ENCODE measurements around the gene ILK. TPM values are rescaled to one million over a fixed set of nuclear protein-coding genes. Genes with fewer than 3 reads are reported as not detected.
A peak's percentile ranks its signal among the peaks of the same experiment; 100 is the strongest.

Gene ILK
- total RNA-seq, 1 donor from 2014 or later, result 209 TPM

DNA sequence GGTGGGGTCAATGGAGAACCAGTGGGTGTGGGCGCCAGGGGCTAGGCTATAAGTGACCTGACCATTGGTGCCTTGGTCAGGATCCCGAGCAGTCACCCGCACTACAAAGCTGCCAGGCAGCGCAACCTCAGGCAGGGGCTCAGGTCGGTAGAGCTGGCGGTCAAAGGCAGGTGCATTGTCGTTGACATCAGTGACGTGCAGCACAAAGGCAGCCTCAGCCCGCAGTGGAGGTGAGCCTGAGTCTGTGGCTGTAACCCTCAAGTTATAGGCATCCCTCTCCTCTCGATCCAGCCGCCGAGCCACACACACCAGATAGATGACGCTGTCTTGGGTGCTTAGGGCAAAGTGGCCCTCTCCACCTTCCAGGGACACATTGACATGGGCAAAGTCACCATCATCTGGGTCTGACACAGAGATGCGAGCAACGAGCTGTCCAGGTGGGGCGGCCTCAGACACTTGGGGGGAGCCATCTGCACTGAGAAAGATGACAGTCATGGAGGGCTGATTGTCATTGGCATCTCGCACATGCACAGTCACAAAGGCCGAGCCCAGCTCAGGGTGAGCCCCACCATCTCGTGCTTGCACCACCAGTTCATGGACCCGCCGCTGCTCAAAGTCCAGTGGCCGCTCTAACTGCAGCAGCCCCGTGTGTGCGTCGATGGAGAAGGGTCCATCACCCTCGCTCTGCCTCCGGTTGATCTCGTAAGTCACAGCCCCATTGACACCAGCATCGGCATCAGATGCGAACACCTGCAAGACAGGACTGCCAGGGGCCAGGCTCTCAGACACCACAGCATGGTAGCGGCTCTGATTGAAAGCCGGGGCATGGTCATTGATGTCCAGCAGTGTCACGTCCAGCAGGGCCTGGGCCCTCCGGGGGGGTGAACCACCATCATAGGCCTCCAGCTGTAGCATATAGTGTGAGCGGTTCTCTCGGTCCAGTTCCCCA is 36.7 kb downstream of the ILK start:
- peaks cover 12% of the 10 kb centered on the region for H3K36me3 Mint-ChIP-seq (ENCODE audit: unreplicated experiment)
- no peaks in the 10 kb centered on the region for H3K9me3 Mint-ChIP-seq (ENCODE audit: unreplicated experiment)
- DNase-seq (ENCODE audit: extremely low spot score, unreplicated experiment), result no peak
- TF ChIP-seq, protein P1, sequence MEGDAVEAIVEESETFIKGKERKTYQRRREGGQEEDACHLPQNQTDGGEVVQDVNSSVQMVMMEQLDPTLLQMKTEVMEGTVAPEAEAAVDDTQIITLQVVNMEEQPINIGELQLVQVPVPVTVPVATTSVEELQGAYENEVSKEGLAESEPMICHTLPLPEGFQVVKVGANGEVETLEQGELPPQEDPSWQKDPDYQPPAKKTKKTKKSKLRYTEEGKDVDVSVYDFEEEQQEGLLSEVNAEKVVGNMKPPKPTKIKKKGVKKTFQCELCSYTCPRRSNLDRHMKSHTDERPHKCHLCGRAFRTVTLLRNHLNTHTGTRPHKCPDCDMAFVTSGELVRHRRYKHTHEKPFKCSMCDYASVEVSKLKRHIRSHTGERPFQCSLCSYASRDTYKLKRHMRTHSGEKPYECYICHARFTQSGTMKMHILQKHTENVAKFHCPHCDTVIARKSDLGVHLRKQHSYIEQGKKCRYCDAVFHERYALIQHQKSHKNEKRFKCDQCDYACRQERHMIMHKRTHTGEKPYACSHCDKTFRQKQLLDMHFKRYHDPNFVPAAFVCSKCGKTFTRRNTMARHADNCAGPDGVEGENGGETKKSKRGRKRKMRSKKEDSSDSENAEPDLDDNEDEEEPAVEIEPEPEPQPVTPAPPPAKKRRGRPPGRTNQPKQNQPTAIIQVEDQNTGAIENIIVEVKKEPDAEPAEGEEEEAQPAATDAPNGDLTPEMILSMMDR (IDR thresholded peaks at IDR 0.05), result no peak
- H3K27ac Mint-ChIP-seq (ENCODE audit: unreplicated experiment), result no peak overlapping the region
- H3K27me3 Mint-ChIP-seq (ENCODE audit: unreplicated experiment), result no peaks in the 10 kb centered on the region
- no peaks in the 10 kb centered on the region for H3K4me1 Mint-ChIP-seq (ENCODE audit: unreplicated experiment)
- H3K4me3 Mint-ChIP-seq (ENCODE audit: unreplicated experiment), result no peak overlapping the region

DNA sequence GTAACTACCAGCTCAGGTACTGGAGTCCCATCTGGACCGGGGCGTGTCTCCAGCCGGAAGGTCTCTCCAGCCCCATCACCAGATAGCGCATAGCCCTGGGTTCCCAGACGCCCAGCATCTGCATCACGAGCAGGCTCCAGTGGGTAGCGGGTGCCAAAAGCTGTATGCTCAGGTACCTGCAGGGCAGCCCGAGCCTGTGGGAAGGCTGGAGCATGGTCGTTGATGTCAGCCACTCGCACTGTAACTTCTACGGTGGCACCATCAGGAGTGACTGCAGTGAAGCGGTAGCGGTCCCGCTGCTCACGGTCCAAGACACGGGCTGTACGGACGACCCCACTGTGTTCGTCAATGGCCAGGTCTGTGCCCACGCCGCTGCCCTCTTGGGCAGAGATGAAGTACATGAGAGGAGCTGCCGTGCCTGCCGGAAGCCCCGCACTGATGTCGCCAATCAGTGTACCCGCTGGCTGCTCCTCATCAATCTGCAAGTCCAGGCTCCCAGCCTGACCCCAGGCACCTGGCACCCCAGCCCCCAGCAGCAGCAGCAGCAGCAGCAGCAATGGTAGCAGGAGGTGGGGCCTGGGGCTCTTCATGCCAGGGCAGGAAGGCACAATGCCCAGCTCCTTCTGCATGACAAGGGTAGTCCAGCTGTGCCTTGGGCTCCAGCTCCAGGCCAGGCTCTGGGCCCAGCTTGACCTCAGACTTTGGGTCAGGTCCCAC is 37.6 kb downstream of the ILK start:
- Mint-ChIP-seq H3K27me3 (ENCODE audit: unreplicated experiment) (no peaks in the 10 kb centered on the region), H3K4me1 (ENCODE audit: unreplicated experiment) (no peaks in the 10 kb centered on the region), H3K27ac (ENCODE audit: unreplicated experiment) (no peak overlapping the region), H3K9me3 (ENCODE audit: unreplicated experiment) (no peaks in the 10 kb centered on the region), H3K4me3 (ENCODE audit: unreplicated experiment) (no peak overlapping the region), H3K36me3 (ENCODE audit: unreplicated experiment) (peaks cover 12% of the 10 kb centered on the region)
- DNase-seq (ENCODE audit: extremely low spot score, unreplicated experiment), result no peak
- TF ChIP-seq, protein P1 (IDR thresholded peaks at IDR 0.05), result no peak

DNA sequence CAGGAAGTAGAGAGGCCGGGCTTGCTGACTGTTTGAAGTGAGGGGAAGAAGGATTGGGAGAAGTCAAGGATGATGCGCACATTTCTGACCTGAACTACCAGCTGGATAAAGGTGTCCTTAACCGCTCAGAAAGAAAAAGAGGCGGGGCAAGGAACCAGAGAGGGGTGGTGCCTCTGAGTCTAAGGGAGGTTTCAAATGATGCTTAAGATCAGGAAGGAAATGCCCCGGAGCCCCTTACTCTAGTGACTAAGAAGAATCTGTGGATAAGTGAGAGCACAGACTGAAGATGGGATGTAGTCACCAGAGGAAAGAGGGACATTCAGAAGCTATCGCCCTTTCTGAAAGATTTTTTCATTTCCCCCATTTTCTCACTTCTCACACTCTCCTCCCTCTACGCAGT is 39.4 kb downstream of the ILK start:
- TF ChIP-seq, protein P1 (IDR thresholded peaks at IDR 0.05), result no peak
- peaks cover 12% of the 10 kb centered on the region for H3K36me3 Mint-ChIP-seq (ENCODE audit: unreplicated experiment)
- DNase-seq (ENCODE audit: extremely low spot score, unreplicated experiment), result no peak
- no peaks in the 10 kb centered on the region for H3K27me3 Mint-ChIP-seq (ENCODE audit: unreplicated experiment)
- no peaks in the 10 kb centered on the region for H3K9me3 Mint-ChIP-seq (ENCODE audit: unreplicated experiment)
- no peak overlapping the region for H3K27ac Mint-ChIP-seq (ENCODE audit: unreplicated experiment)
- H3K4me3 Mint-ChIP-seq (ENCODE audit: unreplicated experiment), result no peak overlapping the region
- H3K4me1 Mint-ChIP-seq (ENCODE audit: unreplicated experiment), result no peaks in the 10 kb centered on the region

DNA sequence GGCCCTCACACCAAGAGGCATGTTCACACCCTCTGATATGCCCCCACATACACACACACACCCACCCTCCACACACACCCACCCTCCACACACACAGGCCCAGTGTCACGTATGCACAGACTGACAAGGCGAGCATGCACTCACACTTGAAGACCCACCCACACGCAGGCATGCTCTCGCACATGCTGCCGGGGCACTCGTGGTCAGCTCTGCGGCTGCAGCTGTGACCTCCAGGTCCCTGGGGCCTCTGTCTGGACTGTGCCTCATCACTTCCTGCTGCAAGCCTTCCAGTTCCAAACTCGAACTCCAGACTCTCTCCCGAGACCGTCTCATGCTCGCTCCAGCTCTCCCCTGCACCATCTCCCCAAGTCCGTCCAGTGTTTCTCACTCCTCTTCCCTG is 42.5 kb downstream of the ILK start:
- Mint-ChIP-seq H3K27me3 (ENCODE audit: unreplicated experiment) (no peaks in the 10 kb centered on the region), H3K36me3 (ENCODE audit: unreplicated experiment) (peaks cover 5% of the 10 kb centered on the region), H3K9me3 (ENCODE audit: unreplicated experiment) (no peaks in the 10 kb centered on the region), H3K4me1 (ENCODE audit: unreplicated experiment) (no peaks in the 10 kb centered on the region), H3K27ac (ENCODE audit: unreplicated experiment) (no peak overlapping the region), H3K4me3 (ENCODE audit: unreplicated experiment) (no peak overlapping the region)
- DNase-seq (ENCODE audit: extremely low spot score, unreplicated experiment), result peak; percentile 87
- TF ChIP-seq, protein P1 (IDR thresholded peaks at IDR 0.05), result no peak

DNA sequence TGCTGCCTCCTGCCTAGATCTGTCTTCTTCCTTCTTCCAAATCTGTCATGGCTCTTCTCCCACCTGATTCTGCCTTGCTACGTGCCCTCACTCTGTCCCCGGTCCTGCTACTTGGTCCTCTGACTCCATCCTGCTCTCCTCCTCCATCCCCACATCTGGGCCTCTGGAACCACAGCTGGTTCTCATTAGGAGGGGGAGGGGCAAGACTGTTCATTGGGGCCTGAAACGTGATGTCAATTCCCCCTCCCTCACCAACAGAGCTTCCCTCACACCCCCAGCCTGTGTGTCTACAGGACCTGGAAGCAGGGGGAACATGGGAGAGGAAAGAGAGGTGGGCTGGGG is 43.0 kb downstream of the ILK start:
- no peak overlapping the region for H3K27ac Mint-ChIP-seq (ENCODE audit: unreplicated experiment)
- H3K9me3 Mint-ChIP-seq (ENCODE audit: unreplicated experiment), result no peaks in the 10 kb centered on the region
- H3K4me3 Mint-ChIP-seq (ENCODE audit: unreplicated experiment), result no peak overlapping the region
- peaks cover 5% of the 10 kb centered on the region for H3K36me3 Mint-ChIP-seq (ENCODE audit: unreplicated experiment)
- no peaks in the 10 kb centered on the region for H3K27me3 Mint-ChIP-seq (ENCODE audit: unreplicated experiment)
- TF ChIP-seq, protein P1 (IDR thresholded peaks at IDR 0.05), result no peak
- H3K4me1 Mint-ChIP-seq (ENCODE audit: unreplicated experiment), result no peaks in the 10 kb centered on the region
- DNase-seq (ENCODE audit: extremely low spot score, unreplicated experiment), result peak; percentile 82
